ENCODE measurements around the gene TOR1B. TPM values are rescaled to one million over a fixed set of nuclear protein-coding genes. Genes with fewer than 3 reads are reported as not detected.

TOR1B gene
- total and polyA plus RNA-seq, 2 of the 4 experiments (the other 2 are of a cell fraction): 15.6 to 21.0 TPM

GRCh38 chr9:129810788-129811187, 7.8 kb downstream of the TOR1B start:
- Histone ChIP-seq H3K4me2 (ENCODE audit: low read depth, low read length) (no peak overlapping the region), H3K79me1 (ENCODE audit: low read depth in 1 of 2, low read length in 2 of 2) (peaks cover 13 to 47% of the 10 kb centered on the region in 2 experiments), H2AK9ac (replicated peaks; ENCODE audit: low read depth, low read length, poor library complexity) (no peak overlapping the region), H3K27ac (ENCODE audit: insufficient read depth, low read length) (no peak overlapping the region), H2AFZ (replicated peaks; ENCODE audit: low read length, poor library complexity) (no peak overlapping the region), H3K4me3 (ENCODE audit: insufficient read depth, low read depth, low read length) (no peak overlapping the region), H3K14ac (replicated peaks; ENCODE audit: low read depth, low read length) (no peak overlapping the region), H4K5ac (ENCODE audit: low read depth, low read length) (no peak overlapping the region), H3K9me1 (ENCODE audit: insufficient read depth, low read length) (no peaks in the 10 kb centered on the region; the same call in 1 of the 2 replicates), H4K20me1 (ENCODE audit: insufficient read depth, low read length) (peaks cover 11% of the 10 kb centered on the region; the same call in 1 of the 2 replicates), H3K4ac (ENCODE audit: low read depth, low read length) (no peak overlapping the region), H3K4me1 (ENCODE audit: control insufficient read depth, insufficient read depth, low read length) (no peaks in the 10 kb centered on the region; the same call in 1 of the 2 replicates), H3K27me3 (ENCODE audit: control insufficient read depth, insufficient read depth, low read length) (no peaks in the 10 kb centered on the region), H3K56ac (ENCODE audit: extremely low read depth, insufficient read depth, low read length) (no peak overlapping the region), H3K18ac (ENCODE audit: low read depth, low read length) (no peak overlapping the region), H4K91ac (ENCODE audit: insufficient read depth, low read depth, low read length) (no peak overlapping the region), H2BK15ac (ENCODE audit: low read depth, low read length) (no peak overlapping the region), H3K9ac (ENCODE audit: low read depth, low read length) (no peak overlapping the region), H2BK120ac (ENCODE audit: low read depth, low read length) (no peak overlapping the region), H4K8ac (ENCODE audit: low read depth in 2 of 2, low read length in 2 of 2) (no peak overlapping the region), H3K23ac (ENCODE audit: low read depth, low read length) (no peak overlapping the region), H3K9me3 (ENCODE audit: control insufficient read depth, insufficient read depth, low read length) (no peaks in the 10 kb centered on the region), H3K36me3 (ENCODE audit: control insufficient read depth, insufficient read depth, low read length) (peaks cover 45% of the 10 kb centered on the region), H2BK5ac (ENCODE audit: low read depth, low read length, poor library complexity, severe bottlenecking) (no peak overlapping the region), H2AK5ac (ENCODE audit: low read depth, low read length) (no peak overlapping the region), H2BK20ac (ENCODE audit: low read depth, low read length) (no peak overlapping the region)
- POLR2A ChIA-PET (ENCODE audit: unreplicated experiment): no interaction called here
- CTCF ChIA-PET: no interaction called here
- no peak for DNase-seq
- intact Hi-C loops (cut with micrococcal nuclease) (no loop called here), dilution Hi-C loops (cut with HindIII; ENCODE audit: low sequenced_read_pairs, unreplicated experiment) (no loop called here), in situ Hi-C loops (cut with MboI; ENCODE audit: low sequenced_read_pairs) (no loop called here)
- no peak; the same call in 1 of the 2 replicates for ATAC-seq (ENCODE audit: low read depth)
- no TSS peak for BruUV-seq (replicated peaks)
- TF ChIP-seq MAZ (IDR thresholded peaks at IDR 0.05; ENCODE audit: borderline replicate concordance, low read depth, low read length) (no peak), USF2 (IDR thresholded peaks at IDR 0.05; ENCODE audit: low read depth, low read length) (no peak), RFX5 (IDR thresholded peaks at IDR 0.05; ENCODE audit: low read depth, low read length) (no peak), RAD21 (IDR thresholded peaks at IDR 0.05; ENCODE audit: low read length) (no peak), ELK1 (IDR thresholded peaks at IDR 0.05; ENCODE audit: borderline replicate concordance, low read depth, low read length) (no peak), SMC3 (IDR thresholded peaks at IDR 0.05; ENCODE audit: low read depth, low read length) (no peak), MXI1 (IDR thresholded peaks at IDR 0.05; ENCODE audit: borderline replicate concordance, low read depth, low read length) (no peak), CTCF (conservative IDR thresholded peaks at IDR 0.05; ENCODE audit: low read depth, low read length) (no peak), POLR2A (IDR thresholded peaks at IDR 0.05; ENCODE audit: low read depth, low read length) (no peak), CHD1 (IDR thresholded peaks at IDR 0.05; ENCODE audit: low read depth, low read length) (no peak), CEBPB (IDR thresholded peaks at IDR 0.05; ENCODE audit: low read depth, low read length) (no peak), MAFK (IDR thresholded peaks at IDR 0.05; ENCODE audit: low read depth, low read length) (no peak), BHLHE40 (IDR thresholded peaks at IDR 0.05; ENCODE audit: low read depth, low read length) (no peak), NFE2L2 (IDR thresholded peaks at IDR 0.05; ENCODE audit: low read depth, low read length) (no peak), FOS (IDR thresholded peaks at IDR 0.05; ENCODE audit: low read depth, low read length) (no peak)
- WGBS, 2 experiments (ENCODE audit: extremely low coverage in 2 of 2, insufficient read length in 1 of 2): 80% methylated on average over 1 of the region's 6 CpGs; no CpG with 5 or more reads in 1 of the 2 experiments

Measured in IMR-90 (cell line).